Tibial nerve (tissue), 4 donors: ENCODE results near the gene LRCOL1.

Source experiments
- CTCF ChIP-seq, 5 experiments: fragments of 200-600 bp in 3 of 5; fragments of 450-650 bp in 2 of 5; sonication (generic) in 3 of 5; IDR thresholded peaks; one replicate each; pipeline ENCODE4 v1.5.1; 2016 to 2019; ENCODE audit warnings: antibody characterized with exemption in 5 of 5, mild to moderate bottlenecking in 3 of 5, moderate library complexity in 2 of 5
- EP300 ChIP-seq, 2 donors: sonication (generic); formaldehyde crosslinking; IDR thresholded peaks; one replicate each; pipeline ENCODE4 v1.6.1; 2017; ENCODE audit warnings: antibody characterized with exemption in 2 of 2, mild to moderate bottlenecking in 1 of 2
- POLR2A ChIP-seq, 2 donors: fragments of 450-650 bp; IDR thresholded peaks; one replicate each; pipeline ENCODE4 v1.6.1; 2017; ENCODE audit warnings: antibody characterized with exemption in 2 of 2, mild to moderate bottlenecking in 2 of 2, moderate library complexity in 2 of 2

GRCh38 chr12:132586929-132587328 lies 23.5 kb downstream of the LRCOL1 start:
- TF ChIP-seq CTCF (IDR thresholded peaks at IDR 0.05) (no peak), EP300 (IDR thresholded peaks at IDR 0.05) (no peak), POLR2A (IDR thresholded peaks at IDR 0.05) (no peak)
